Cardiac fibroblast (primary cell): ENCODE data around the gene PNMA8C.
"Not testable (repeated sequence)": the region's sequence is repeated elsewhere in the genome, so short reads cannot be mapped to it uniquely, and the experiment has no call there.

ENCODE experiments used
- DNase-seq, 2 donors: peaks; one replicate each; pipeline versions ENCODE4 v3.0.0 to v3.0.0-alpha.2; 2010; ENCODE audit warnings: low read depth in 2 of 2
- H3K4me3 ChIP-seq, 2 donors: replicated peaks in 1 of 2; 1 replicate in 1 of 2; 2 replicates in 1 of 2; pipeline ENCODE4 v1.5.1; 2011; ENCODE audit warnings: low read depth in 2 of 2, low read length in 2 of 2, mild to moderate bottlenecking in 2 of 2, moderate library complexity in 1 of 2
- CTCF ChIP-seq: IDR thresholded peaks from one replicate; pipeline ENCODE4 v1.5.1; 2011; ENCODE audit warnings: low read depth, mild to moderate bottlenecking, low read length, inconsistent platforms

PNMA8C gene

GRCh38 chr19:46407856-46408663 is 20.7 kb downstream of the PNMA8C start:
- TF ChIP-seq CTCF = no peak
- no peak for DNase-seq
- H3K4me3 ChIP-seq = no peak overlapping the region

GRCh38 chr19:46406976-46407375 is 21.8 kb downstream of the PNMA8C start:
- TF ChIP-seq CTCF = no peak
- no peak overlapping the region for H3K4me3 ChIP-seq
- DNase-seq = no peak

GRCh38 chr19:46404753-46405468 is 23.8 kb downstream of the PNMA8C start:
- no peak for TF ChIP-seq CTCF
- H3K4me3 ChIP-seq = no peak overlapping the region
- peak in 1 of 2 donors; percentile 63 for DNase-seq

- TF ChIP-seq CTCF = no peak
- peak in 1 of 2 donors; percentile 61 for DNase-seq
- H3K4me3 ChIP-seq = peak overlapping the region; percentile 8 to 30
Measured at GRCh38 chr19:46404055-46404752, 24.5 kb downstream of the PNMA8C start.

- no peak for DNase-seq
- no peak for TF ChIP-seq CTCF
- no peak overlapping the region for H3K4me3 ChIP-seq
Measured at GRCh38 chr19:46402725-46403124, 26.0 kb downstream of the PNMA8C start.

- not testable (repeated sequence) for DNase-seq, H3K4me3 ChIP-seq
Measured at GRCh38 chr19:46397801-46398479, 30.8 kb downstream of the PNMA8C start.
